HS-5 (cell line): ENCODE measurements around the gene PHOSPHO1.

ENCODE experiments used
- DNase-seq: peaks from one replicate; pipeline ENCODE4 v3.0.0-alpha.2; 2012; ENCODE audit warnings: low read depth

Gene PHOSPHO1

DNA sequence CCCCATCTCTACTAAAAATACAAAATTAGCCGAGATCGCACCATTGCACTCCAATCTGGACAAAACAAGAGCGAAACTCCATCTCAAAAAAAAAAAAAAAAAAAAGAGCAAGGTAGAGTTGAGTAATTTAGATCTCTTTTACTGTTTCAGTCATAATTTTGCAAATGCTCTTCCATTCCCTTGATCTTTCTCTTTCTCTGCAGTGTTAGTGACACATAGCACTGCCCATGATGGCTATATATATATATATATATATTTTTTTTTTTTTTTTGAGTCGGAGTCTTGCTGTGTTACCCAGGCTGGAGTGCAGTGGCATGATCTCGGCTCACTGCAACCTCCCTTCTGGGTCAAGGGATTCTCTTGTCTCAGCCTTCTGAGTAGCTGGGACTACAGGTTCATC, 12.2 kb upstream of the PHOSPHO1 start:
- no peak for DNase-seq

DNA sequence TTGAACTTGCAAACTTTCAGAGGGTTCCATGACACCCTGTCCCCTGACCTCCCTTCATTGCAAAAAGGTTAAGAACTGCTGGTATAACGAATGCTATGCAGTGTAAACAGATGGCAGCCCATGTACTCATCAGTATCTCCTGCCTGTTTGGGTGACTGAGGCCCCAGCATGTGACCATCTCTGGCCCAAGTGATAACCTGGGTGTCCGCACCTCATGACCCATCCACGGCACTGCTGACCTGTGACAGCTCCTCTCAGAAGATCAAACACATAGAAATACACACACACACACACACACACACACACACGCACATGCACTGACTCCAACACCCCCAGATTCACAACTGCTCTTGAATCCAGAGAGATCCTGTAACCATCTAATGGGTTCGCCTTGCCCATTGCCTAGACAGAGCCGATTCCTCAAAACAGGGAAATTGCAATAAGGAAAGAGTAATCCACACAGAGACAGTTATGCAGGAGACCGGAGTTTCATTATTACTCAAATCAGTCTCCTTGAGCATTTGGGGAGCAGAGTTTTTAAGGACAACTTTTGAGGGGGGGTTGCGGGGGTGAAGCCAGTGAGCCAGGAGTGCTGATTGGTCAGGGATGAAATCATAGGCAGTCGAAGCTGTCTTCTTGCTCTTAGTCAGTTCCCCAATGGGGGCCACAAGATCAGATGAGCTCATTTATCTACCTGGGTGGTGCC, 11.3 kb upstream of the PHOSPHO1 start:
- no peak for DNase-seq

DNA sequence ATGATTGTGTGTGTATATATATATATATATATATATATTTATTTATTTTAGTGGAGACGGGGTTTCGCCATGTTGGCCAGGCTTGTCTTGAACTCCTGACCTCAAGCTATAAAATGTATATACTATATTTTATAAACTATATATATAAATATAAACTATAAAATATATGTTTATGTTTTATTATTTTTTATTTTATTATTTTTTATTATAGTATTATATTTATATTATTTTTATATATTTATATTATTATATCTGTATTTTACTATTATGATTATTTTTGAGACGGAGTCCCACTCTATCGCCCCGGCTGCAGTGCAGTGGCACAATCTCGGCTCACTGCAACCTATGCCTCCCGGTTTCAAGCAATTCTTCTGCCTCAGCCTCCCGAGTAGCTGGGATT, 10.5 kb upstream of the PHOSPHO1 start:
- DNase-seq = no peak

GRCh38 chr17:49240619-49241018, 10.0 kb upstream of the PHOSPHO1 start:
- no peak for DNase-seq

DNA sequence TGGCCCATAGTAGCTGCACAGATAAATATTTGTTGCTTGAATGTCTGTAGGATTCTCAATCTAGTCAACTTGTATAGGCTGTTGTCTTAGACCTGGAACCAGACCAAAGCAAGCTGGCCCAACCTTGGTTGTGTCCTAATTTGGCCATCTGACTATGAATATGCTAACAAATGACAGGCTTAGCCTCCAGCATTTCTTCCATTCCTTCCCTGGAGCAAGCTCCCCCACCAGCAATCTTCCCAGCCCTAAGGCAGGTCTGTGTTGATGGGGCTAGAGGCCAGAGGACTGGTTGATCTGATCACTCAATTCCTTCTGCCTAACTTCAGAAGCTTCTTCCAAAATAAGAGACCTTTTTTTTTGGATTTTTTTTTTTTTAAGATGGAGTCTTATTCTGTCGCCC, 9.4 kb upstream of the PHOSPHO1 start:
- no peak for DNase-seq

- DNase-seq = no peak
Observed at GRCh38 chr17:49235896-49236295, 5.3 kb upstream of the PHOSPHO1 start.

GRCh38 chr17:49234509-49235080, 4.0 kb upstream of the PHOSPHO1 start:
- no peak for DNase-seq

- DNase-seq = no peak
Observed at GRCh38 chr17:49231563-49231894, 942 bp upstream of the PHOSPHO1 start.

DNA sequence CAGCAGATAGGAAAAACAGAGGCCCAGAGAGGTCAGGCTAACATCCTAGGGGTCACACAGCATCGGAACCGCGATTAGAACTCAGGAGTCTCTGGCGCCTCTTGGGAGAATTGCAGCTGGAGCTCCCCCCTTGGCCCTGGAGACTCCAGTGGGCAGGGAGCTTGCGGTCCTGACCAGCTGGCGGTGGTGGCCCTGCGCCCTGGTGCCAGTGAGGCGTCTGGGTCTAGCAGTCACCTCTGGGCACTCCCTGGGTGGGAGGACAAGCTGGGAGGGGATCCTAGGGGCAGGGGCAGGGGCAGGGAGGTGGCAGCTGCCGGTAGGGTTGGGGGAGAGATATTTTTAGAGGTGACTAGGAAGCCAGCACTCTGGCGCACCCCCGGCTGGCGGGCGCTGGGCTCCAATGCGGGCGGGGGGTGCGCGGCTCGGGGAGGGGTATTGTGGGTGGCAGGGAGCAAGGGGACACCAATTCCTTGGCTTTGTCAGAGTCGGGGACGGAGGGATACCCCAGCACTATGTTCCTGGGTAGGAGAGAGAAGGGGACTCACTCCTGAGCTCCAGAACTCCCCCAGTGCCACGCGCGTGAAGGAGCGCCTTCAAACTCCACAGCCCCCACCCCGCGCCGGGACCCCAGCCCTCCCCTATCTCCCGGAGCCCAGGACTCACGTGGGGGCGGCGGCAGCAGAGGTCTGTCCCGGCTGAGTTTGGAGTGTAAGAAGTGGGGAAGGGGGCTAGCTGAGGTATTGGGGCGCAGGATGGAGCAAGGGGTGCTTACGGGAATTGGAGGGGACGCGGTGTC, 584 bp downstream of the PHOSPHO1 start:
- DNase-seq = no peak

- no peak for DNase-seq
Observed at GRCh38 chr17:49229076-49229804, 1.3 kb downstream of the PHOSPHO1 start.

GRCh38 chr17:49227436-49228261, 2.9 kb downstream of the PHOSPHO1 start:
- no peak for DNase-seq

DNA sequence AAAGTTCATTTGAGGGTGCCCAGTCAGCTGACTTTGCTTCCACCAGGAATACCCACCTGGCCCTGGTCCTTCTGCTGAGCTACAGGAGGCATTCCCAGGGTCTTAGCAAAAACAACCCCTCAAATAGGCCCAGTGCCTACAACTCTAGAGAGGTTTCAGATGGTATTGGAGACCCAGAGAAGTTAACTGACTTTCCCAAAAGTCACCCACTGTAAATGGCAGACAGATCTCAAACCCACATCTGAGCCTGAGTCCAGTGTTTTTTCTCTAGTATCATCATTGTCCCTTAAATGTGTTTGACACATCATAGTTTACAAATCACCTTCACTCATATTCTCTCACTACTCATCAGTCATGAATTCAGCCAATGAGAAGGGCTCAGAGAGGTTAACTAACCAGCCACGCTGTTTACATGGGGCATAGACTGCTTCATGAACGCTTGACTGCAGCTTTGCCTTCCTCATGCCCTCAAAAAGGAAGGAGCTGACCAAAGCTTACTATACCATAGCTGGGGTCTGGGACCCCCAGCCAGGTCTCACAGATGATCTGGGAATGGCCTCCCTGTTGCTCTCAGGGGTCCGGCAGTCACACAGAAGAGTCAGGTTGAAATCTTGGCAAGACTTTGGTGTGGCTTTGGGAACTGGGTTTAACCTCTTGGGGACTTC, 3.7 kb downstream of the PHOSPHO1 start:
- no peak for DNase-seq

DNA sequence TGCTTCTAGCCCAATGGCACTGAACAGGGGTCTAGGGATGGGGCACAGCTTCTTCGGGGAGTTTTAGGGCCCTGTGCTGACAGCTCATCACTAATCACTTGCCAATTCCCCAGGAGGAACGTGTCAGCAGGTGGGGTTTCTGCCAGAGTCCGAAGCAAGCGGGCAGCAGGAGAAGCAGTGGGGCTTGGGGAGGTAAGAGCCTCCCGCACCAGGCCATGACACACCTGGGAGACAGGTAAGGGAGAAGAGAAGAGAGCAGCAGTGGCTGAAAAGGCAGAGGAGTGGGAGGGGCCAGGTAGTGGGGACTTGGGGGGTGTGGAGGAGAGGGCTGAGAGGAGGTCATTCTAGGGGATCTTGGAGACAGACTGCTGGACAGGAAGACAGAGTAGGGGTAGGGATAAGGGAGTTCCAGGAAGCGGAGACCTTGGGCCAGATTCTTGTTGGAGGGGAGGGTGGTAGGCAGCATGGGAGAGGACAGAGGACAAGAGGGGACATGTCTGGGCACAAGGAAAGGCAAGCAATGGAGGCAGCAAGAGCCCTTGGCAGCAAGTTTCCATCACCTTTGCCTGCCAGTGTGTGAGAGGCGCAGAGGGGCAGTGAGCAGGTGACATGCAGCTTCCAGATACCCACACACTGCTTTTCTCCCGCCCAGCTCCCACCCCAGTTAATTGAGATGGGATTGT, 4.9 kb downstream of the PHOSPHO1 start:
- DNase-seq = no peak

DNA sequence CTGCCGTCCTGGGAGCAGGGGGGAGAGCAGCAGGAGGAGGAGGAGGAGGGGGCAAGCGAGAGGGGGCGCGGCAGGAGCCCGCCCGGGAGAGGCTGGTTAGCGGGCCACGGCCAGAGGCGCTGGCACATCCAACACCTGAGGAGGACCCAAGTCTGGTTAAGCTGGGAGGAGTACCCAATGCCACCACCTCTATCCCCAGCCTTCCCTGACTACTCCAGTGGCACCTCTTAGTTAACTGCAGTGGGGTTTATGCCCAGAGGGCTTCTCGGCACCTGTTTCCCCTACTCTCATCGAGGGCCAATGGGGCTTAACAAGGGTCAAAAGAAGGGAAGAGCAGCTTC, 5.6 kb downstream of the PHOSPHO1 start:
- no peak for DNase-seq

GRCh38 chr17:49224198-49224996, 6.2 kb downstream of the PHOSPHO1 start:
- DNase-seq = no peak

DNA sequence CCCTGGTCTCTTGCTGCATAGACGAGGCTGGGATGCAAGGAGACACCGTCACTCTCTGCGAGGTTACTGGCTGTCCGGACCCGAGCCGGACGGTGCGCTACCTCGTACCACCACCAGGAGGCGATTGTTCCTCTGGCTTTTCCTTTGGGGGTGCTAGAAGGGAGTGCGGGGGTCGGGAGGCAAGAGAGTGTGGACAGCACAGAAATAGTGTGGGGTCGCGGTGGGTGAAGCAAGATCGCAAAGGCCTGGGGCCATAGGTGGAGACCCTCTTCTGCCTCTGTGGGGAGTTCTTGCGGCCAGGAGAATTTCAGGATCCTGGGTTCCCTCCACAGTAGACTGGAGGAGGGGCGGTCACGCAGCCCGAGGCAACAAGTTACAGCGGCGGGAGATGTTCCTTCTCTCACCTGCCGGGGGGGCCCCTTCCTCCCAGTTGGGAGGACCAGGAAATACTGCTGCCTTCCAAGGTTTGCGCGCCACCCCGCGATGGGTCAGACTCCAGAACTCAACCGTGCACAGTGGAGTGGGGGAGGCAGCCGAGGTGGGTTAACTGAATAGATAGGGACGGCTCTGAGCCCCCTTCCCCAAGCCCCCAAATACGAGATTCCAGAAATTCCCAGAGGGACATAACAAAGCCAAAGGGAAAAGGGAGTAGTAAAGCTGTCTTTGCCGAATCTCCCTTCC, 6.9 kb downstream of the PHOSPHO1 start:
- DNase-seq = no peak

DNA sequence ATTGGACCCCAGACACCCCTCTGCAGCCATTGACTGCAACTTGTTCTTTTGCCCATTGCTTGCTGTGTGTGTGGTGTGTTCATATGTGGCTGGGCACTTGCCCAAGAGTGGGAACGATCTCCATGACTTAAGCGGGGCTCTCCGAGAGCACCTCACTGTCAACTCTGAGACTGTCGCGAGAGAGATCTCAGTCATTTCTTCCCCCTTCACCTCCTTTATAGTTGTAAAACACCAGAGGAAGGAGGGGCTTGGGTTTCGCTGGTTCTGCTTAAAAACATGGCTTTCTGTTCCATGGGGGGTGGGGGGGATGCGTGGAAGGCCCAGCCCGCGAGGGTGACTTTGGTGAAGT, 7.4 kb downstream of the PHOSPHO1 start:
- no peak for DNase-seq

DNA sequence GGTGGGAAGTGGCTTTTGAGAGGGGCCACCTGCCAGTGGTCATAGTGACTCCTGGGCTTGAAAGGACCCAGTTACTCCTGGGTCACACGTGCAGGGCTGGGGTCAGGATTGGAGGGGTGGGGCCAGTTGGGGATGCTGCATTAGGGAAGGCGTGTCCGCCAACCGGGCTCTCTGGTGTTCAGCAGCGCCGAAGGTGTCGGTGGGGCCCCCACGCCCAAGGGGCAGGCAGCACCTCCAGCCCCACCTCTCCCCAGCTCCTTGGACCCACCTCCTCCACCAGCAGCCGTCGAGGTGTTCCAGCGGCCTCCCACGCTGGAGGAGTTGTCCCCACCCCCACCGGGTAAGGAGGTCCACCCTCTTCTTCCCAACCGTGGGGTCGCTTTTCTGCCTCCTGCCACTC, 10.6 kb downstream of the PHOSPHO1 start:
- no peak for DNase-seq
